ENCODE measurements around the gene DHCR24.

Gene DHCR24

DNA sequence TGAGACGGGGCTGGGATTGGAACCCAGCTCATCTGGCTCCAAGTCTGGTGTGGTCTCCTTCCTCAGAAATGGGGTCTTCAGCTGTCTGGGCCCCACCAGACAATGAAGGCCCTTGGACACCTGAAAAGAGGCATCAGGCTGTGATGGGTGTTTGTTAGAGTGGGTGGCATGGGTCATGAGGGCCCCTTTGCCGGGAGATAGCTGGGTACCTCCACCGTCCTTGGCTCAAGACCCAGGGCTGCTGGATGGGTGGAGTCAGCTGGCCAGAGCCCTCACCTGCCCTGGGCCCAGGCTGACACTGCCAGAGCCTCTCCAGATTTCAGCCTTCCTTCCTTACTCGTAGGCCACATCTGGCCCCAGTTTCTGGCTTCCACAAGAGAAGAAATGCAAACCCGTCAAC lies 72.4 kb downstream of the DHCR24 start:
- no peak for DNase-seq

DNA sequence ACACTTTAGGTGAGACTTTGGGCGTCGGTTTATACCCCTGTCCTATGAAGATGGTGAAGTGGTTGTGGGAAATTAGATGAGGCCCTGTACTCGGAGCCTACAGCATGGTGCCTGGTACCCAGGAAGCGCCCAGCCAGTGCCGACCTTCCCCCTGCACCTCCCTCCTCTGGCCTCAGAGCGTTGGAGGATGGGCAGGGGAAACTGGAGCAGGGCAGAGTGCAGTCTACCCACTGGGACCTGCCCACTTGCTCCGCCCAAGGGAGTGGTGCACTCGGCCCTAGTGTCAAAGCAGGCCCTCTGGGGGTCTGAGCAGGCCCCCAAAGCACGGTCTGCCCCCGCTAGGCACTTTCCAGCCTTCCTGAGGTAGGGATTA lies 72.9 kb downstream of the DHCR24 start:
- no peak for DNase-seq

DNA sequence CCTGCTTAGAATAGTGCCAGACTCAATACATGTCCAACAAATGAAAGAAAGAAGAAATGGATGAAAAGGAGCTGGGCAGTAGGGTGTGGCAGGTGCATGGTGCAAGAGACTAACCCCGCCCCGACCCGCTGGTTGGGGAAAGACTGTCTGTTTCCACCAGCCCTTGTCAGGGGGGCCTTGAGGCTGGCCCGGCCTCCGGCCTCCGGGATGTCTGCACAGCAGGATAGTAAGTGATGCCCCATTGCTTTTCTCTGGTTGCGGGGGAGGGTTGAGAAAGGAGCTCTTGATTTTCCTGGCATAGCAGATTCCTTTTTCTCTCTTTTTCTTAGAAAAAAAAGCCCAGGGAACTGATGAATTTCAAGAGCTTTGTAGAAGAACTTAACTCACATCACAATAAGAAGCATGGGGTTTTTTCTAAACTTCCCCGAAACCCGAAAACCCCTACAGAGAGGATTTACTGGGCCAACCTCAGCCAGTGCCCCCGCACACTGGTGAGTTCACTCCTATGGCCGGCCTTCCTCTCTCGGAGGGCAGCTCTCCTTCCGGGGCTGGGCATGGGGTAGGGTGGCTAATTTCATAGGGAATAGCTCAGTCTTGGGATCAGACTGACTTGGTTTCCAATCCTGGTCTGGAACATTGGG lies 73.4 kb downstream of the DHCR24 start:
- no peak for DNase-seq

DNA sequence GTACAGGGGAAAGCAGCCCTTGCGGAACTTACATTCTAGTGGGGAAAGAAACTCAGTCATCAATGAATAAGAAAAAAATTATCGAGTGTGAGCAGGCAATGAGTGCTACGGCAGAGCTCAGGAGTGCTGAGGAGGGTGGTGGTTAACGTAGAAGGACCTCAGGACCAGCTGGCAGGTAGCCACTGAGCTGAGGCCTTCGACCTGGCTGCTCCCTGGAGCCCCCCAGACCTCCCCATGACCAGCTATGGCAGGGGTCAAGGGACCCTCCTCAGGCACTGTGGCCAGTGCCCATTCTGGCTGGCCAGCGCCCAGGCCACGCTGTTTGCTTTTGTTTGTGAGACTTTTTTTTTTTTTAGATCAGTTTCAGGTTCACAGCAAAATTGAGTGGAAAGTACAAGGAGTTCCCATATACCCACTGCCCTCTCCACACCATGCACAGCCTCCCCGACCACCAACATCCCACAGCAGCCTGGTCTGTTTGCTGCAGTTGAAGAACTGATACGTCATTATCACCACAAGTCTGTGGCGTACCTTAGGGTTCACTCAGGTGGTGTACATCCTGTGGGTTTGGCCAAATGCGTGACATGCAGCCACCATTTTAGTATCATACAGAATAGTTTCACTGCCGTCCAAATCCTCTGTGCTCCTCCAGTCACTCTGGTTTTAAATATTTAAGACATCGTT lies 74.1 kb downstream of the DHCR24 start:
- no peak for DNase-seq

DNA sequence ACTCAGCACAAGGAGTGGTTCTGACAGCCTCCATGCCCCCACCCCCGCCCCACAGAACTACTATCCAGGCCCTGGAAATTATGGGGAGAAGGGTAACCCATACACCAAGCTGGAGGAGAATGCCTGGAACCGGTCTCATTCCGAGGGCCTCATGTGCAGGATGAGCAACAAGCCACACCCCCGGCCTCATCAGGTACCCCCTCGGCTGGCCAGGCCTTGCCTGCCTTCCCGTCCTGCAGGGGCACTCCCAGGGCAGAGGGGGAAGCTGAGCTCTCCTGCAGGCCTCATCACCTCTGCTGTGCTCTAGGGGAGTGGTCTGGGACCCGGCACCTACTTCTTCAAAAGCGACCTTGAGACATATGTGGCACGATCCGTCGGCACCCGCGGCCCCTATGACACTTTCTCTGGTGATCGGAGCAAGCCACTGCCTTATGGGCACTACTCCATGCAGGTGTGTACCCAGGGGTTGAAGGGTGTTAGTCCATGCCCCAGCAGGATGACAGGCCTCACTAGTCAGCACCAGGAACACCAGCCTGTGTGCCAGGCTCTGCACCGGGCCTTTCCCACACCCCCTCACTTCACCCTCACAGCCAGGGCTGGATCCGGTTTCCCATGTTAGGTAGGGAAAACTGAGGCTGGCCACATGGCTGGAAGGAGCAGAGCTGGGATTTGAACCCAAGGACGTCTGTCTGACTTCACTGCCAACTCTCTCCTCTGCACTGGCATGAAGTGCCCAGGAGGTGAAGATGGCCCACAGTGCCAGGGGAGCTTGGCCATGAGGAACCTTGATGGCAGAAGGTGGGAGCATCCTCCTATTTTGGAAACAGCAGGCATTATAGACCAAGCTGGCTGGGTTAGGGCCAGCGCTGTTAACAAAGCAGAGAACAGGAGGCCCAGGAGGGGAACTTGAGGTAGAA lies 75.0 kb downstream of the DHCR24 start:
- no peak for DNase-seq

DNA sequence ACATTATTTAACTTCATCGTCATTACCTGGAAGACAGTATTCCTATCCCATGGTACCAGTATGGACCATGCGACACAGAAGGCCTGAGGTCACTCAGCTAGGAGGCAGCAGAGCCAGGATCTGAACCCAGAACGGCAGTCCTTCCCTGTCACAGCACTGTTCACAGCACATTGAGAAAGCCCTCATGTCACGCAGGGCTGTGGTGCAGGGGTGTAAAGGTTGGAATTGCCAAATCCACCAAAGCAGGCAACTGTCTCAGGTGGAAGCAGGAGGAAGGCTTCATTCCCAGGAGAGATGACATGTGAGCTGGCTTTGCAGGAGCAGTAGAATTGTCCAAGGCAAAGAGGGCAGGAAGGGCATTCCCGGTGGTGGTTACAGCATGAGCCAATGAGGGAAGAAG lies 75.9 kb downstream of the DHCR24 start:
- DNase-seq: no peak

DNA sequence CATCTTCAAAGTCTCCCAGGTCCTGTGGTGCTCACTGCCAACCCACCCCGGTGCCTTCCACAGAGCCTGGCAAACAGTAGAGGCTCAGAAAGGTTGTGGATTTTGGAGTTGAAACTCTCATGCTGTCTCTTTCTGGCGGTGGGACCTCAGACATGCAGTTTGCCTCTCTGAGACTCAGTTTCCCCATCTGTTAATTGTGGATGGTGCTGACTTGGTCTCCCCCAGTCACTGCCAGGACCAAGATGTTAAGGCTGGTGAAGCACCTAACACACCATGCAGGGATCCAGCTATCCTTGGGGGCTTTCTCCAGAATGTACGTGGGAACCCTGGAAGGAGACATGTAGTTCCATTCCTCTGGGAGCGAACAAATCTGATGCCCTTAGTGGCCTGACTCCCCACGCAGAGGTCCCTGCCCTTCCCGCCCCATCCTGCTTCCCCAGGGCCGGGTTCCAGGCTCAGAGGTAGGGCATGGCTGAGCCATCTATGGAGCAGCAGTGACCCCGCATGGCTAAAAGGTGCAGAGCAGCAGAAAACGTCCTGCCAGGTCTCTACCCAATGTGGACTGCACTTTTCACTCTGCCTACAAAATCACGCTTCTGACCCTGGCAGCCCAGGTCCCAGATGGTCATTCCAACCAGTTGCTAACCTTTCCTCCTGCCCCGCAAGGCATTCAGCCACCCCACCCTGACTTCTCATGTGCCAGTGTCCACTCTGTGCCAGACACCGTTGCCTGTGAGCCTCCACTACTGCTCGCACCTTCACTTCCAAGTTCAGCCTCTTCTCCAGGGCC lies 76.6 kb downstream of the DHCR24 start:
- DNase-seq: no peak

DNA sequence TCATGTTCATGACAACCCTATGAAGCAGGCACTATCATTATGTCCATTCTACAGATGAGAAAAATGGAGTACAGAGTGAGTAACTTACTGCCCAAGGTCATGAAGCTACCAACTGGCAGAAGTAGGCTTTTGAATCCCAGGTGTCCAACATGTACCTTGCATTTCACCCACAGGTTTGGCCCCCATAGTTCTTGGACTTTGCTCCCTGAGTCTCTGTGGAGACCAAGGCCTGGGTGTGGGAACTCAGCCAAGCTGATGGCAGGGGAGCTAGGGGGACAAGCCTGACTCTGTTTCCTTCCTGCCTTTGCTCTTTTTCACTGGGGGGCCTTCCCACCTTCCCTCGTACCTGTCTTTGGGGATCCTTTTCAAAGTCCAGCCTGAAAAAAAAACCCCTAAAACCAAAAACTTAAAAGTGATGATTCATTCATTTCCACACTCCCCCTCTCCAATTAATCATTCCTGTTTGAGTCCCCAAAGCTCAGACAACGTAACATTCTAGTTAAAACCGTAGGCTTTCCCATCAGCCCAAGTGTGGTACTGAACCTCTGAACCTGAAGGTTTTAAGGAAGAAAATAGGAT lies 77.4 kb downstream of the DHCR24 start:
- DNase-seq: no peak

DNA sequence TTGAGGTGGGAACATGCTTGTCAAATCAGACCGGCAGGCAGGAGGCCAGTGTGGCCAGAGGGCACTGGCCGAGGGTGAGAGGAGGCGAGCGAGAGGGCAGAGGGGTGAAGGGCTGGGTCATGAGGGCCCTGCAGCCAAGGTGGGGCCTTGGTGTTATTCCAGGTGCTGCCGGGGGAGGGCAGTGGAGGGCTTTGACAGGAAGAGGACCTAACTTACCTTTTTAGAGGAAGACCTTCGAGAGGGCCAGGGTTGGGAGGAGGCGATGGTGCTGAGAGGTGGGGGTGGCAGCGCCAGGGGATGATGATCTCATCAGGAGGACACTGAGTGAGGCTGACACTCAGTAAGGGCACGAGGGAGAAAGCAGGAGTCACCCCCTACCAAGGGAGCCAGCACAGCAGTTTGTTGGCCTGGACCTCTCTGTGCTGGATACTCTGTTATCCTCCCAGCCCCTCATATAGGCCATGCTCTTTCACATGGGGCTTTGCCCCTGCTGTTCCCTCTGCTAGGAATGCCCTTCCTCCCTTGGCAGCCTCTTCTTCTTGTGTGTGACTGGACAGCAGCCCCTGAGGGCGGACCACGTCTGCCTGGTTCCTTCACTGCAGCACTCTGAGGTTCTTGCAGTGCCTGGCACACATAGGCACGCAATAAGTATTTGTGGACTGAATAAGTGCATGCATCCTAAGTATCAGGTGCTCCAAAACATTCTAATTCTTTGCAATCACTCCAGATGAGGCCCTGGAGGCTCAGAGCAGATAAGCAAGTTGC lies 78.4 kb downstream of the DHCR24 start:
- DNase-seq: no peak

DNA sequence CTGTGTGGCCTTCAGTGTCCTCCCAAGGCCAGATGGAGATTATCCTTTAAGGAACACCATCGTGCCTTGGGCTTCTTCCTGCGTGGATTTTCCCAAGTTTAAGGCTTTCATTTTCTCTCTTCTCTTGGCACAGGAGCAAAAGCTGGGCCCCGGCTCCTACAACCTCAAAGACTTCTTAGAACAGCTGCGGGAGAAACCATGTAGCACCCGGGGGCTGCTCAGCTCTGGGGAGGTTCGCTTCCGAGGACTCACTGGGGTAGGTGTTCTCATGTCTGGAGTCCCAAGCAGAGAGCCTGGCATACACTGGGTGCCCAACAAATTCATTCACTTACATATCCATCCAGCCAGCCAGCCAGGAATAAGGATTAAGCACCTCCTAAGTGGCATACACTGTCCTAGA lies 79.2 kb downstream of the DHCR24 start:
- no peak for DNase-seq

DNA sequence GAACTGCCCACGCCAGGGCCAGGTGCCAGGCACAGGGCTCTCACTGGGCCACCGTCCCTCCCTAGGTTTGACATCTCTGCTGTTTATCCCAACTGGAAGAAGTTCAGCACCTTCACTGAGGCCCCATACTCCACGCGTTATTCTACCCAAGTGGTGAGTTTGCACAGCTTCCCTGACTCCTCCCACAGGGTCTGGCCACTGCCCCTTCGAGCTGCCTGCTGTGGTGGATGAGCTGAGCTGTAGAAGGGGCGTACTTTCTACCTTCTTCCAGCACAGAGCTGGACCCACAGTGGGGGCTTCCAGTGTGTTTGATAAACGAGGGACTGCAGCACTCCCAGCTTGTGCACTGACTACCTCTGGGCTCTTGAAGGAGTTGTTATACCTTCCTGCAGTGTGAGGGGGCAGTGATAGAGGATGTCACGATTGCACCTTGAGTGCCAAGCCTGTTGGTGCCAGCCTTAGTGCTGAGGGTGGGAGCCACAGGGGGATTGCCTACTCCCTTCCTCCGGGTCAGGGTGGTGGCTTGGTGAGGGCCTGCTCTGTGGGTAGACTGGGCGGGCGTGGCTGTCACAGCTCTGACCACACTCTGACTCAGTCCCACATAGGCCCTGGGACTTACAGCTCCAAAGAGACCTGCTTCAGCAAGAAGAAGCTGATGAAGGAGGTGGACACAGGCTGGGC lies 79.9 kb downstream of the DHCR24 start:
- DNase-seq: no peak

DNA sequence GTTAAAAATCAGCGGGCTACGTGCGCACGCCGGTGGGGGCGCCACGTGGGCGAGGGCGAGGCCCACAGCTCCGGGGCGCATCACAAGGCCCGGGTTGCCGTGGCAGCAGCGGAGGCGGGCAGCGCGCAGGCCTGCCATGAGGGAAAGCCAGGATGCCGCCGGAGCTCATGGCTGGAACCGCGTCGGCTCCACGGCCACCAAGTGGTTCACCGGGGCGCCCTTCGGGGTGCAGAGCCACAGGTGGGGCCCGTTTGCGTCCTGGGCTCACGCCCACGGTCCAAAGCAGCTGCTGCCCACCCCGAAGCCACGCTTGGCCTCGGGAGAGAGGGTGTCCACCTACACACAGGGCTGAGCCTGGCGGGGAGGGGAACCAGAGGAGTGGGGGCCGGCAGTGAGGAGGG lies 81.0 kb downstream of the DHCR24 start:
- no peak for DNase-seq

DNA sequence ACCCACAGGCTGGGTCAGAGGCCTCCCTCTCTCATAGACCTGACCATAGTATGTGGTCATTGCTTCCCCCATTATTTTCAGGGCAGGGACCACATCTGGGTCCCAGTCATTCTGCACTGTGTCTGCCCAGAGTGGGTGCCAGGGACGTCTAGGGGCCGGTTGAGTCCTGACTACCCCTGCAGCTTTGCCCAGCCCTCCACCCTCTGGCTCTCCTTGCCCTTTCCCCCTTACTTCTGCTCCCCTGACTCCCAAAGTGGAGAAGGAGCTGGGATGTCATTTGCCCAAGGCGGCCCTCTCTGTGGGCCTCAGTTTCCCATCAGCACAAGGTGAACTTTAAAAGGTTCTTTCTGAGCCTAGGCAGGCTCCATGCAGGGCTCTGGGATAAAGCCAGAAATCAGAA lies 81.5 kb downstream of the DHCR24 start:
- DNase-seq: no peak

DNA sequence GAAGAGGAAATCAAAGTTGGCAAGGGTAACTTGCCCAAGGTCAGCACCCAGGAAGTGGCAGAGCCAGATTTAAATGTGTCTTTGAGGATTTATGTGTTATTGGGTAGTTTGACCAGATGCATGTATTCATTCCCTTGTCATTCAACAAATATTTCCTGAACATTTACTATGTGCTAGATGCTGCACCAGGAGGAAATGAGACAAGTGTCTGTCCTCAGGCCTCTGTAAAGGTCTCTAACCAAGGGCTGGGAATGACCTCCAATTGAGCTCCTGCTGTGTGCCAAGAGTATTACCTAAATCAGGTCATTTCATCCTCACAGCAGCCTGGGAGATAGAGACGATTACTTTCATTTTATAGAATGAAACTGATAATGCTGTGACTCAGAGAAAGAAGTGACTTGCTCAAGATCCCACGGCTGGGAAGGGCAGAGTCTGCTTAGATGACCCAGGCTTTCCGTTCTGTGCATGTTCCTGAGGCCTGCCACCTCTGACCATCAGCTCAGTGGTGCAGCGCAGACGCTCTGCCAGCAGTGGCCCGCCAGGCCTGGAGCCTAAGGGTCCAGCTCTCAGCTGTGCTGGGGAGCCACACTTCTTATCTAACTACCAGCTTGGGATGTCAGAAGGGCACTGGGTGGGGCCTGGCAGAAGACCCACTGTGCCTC lies 82.4 kb downstream of the DHCR24 start:
- DNase-seq: no peak

DNA sequence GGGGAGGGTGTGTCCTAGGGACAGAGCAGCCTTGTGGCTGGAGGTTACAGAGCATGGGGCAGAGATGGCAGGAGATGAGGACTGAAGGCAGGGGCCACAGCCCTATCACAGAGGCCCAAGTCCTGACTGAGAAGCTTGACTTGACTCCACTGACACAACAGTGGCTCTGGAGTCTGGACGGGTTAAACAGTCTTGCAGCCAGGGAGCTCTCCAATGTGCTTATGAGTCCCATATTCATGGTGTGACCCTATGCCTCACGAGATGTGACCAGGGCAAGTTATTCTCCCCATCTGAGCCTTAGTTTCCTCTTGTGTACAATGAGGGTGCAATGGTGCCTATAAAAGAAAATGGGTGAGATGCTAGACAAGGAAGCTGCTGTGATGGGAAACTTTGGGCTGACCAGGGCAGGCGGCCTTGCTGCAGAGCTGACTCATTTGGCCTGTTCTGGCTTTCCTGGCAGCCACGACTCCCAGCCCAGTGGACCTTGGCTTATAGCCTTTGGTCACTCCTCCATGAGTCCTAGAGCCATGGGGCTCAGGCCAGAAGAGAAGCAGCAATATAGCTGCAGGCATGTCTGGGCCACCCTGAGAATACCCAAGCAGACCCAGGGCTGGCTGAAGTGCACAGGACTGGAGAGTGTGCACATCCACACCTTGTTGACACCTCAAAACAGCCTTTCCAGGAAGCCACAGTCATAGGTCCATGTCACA lies 83.1 kb downstream of the DHCR24 start:
- no peak for DNase-seq

DNA sequence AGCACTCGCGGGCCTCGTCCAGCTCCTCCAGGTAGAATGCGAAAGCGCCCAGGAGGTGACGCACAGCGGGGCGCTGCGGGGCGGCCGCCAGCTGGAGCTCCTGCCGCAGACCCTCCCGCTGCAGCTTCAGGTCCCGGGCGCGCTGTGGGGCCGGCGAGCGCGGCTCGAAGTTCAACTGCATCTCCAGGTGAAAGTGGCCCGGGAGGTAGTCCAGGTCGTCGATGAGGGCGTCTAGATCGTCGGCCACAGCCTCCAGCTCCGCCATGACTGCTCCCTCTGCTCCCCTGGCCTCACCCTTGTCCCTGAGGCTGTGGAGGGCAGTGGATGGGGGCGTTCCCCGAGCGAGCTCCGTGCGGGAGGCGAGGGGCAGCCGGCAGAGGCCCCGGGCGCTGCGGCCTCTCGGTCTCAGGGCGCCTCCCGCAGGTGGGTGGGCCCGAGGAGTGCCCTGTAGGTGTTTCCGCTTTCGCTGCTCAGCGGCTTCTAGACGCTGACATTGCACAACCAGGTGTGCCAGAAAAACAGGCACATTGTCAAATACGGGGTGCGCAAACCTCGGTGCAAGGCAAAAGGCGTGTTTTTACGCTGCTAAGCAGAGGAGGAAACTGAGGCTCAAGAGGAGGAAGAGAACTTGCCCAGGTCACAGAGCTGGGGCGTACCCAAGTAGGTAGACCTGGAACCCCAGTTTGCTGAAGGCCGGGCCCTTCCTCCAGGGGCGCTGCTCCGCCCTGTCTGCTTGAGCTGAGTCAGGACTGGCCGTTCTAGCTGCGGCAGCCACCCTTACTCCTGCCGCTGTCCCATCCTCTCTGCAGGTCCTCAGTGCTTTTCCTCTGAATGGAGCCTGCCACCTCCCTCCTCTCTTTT lies 85.9 kb downstream of the DHCR24 start, which contains the start of gene TTC22:
Gene TTC22 (minus strand): TSS at position 425 of the 861 bp plus-strand sequence. CDS start 160 bp downstream, at position 265.
- no peak for DNase-seq

DNA sequence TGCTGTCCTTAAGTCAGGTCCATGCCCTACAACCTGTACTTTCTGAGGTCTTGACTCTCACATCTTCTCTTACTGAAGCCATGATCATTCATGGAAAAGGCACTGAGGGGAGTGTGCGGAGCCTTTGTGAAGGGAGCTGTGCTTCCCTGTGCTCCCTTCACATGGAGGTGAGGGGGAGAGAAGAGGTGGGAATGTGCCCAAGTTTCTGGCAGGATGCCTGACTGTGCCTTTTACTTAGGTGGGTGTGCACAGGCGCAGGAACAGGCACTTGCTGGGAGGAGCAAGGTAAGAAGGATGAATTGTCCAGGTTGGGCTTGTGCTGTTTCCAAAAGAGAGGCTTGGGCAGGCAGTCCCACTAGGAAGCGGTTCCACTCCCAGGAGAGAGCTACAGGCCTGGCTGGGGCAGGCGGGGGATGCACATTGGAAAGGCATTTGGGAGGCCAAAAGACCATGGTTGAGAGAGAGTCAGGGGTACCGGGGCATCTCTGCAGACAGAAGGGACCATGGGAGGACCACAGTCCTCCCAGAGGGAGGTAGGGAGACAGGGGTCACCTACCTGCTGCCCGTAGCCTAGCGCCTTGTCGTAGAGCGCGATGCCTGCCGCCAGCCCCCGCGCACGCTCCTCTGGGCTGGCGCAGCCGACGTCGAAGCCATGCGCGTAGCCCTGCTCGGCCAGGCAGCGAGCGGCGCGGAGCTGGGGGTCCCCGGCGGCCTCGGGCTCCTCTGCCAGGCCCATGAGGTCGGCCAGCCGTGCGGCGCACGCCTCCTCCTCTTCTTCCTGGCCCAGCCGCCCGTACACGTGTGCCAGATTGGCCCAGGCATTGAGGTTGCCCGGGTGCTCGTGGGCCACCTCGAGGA lies 86.7 kb downstream of the DHCR24 start:
- DNase-seq: no peak

Measured in GOT3 (cell line).